T-helper 2 cell treated with Interferon-gamma antibody and Interleukin-4, amounts not matched to agents 100 ng/mL and 5 ng/mL, for 36 hours (primary cell): ENCODE results near the gene MRFAP1. TPM values are rescaled to one million over a fixed set of nuclear protein-coding genes. Genes with fewer than 3 reads are reported as not detected.
"Not testable (repeated sequence)": the region's sequence is repeated elsewhere in the genome, so short reads cannot be mapped to it uniquely, and the experiment has no call there.

Source experiments
- intact Hi-C: fragments of 100-400 bp; cut with micrococcal nuclease; formaldehyde crosslinking; loops from one replicate; pipeline ENCODE4 v1.15.1; 2023
- total RNA-seq: library from RNA; stranded (reverse); gene quantifications from 2 replicates; pipeline ENCODE4 v1.2.3, GENCODE V29; 2022

The MRFAP1 gene
- total RNA-seq, 1 donor from 2014 or later = 100 TPM

DNA sequence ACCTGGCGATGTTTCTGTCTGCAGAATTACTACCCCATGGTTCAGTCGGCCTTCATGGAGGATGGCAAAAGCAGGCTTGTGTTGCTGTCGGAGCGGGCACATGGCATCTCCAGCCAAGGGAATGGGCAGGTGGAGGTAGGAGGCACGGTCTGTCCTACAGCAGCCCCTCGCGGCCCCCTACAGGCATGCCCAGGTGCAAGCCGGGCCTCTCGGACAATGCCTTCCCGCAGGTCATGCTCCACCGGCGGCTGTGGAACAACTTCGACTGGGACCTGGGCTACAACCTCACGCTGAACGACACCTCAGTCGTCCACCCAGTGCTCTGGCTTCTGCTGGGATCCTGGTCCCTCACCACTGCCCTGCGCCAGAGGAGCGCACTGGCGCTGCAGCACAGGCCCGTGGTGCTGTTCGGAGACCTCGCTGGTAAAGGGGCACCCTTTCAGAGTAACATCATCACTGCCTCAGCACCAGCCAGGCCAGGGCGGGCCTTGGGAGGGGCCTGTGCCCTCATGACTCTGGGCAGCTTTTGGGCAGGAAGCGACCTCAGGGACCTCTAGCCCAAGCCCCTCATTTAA, 29.5 kb upstream of the MRFAP1 start:
- intact Hi-C loops = no loop called here

DNA sequence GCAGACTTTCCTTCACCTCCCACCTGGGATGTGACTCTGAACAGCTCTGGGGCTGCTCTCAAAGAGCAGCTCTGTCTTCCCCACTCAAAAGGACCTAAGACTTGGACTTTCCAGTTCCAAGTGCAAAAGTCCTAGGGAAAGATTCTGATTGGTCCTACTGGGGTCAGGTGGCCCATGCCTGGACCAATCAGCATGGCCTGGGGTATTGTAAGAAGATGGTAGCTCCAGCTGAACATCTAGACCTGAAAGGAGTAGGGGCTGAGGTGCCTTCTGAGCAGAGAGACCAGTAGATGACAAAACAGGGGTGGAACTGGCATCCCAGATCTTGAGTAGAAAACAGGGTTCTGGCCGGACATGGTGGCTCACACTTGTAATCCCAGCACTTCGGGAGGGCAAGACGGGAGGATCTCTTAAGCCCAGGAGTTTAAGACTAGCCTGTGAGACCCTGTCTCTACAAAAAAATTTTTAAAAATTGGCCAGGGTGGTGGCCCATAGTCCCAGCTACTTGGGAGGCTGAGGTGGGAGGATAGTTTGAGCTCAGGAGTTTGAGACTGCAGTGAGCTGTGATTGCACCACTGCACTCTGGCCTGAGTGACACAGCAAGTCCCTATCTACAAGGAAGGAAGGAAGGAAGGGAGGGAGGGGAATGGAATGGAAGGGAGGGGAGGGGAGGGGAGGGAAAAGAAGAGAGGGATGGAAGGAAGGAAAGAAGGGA, 27.4 kb upstream of the MRFAP1 start:
- intact Hi-C loops = no loop called here

- intact Hi-C loops = no loop called here
Observed at GRCh38 chr4:6613676-6614651, 26.5 kb upstream of the MRFAP1 start.

DNA sequence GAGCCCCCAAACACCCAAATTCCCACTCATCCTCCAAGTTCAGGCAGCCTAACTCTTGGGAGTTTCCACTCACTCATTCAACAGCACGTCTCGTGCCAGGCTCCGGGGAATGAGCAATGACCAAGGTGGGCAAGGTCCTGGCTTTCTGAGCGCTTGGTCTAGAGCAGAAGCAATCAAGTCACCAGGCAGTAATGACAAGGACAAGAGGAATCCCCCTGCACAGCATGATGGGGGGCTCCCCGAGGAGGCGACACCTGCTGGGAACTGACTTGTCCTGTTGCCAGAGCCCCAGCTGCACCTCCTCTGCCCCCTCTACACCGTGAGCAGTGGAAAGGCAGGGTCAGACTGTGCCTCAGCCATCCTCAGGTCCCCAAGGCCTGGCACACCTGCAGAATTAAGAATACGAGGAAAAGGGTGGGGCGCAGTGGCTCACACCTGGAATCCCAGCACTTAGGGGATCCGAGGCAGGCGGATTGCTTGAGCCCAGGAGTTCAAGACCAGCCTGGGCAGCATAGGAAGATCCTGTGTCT, 25.7 kb upstream of the MRFAP1 start:
- intact Hi-C loops = no loop called here

- intact Hi-C loops = no loop called here
Observed at GRCh38 chr4:6616087-6616995, 24.1 kb upstream of the MRFAP1 start.

- intact Hi-C loops = no loop called here
Observed at GRCh38 chr4:6617246-6617645, 23.2 kb upstream of the MRFAP1 start.

- intact Hi-C loops = no loop called here
Observed at GRCh38 chr4:6618386-6619115, 21.9 kb upstream of the MRFAP1 start.

GRCh38 chr4:6619116-6619465, 21.4 kb upstream of the MRFAP1 start:
- intact Hi-C loops = no loop called here

- intact Hi-C loops = no loop called here
Observed at GRCh38 chr4:6619466-6620255, 20.8 kb upstream of the MRFAP1 start.

- intact Hi-C loops = no loop called here
Observed at GRCh38 chr4:6620296-6620695, 20.2 kb upstream of the MRFAP1 start.

- intact Hi-C loops = no loop called here
Observed at GRCh38 chr4:6620891-6621555, 19.5 kb upstream of the MRFAP1 start.

DNA sequence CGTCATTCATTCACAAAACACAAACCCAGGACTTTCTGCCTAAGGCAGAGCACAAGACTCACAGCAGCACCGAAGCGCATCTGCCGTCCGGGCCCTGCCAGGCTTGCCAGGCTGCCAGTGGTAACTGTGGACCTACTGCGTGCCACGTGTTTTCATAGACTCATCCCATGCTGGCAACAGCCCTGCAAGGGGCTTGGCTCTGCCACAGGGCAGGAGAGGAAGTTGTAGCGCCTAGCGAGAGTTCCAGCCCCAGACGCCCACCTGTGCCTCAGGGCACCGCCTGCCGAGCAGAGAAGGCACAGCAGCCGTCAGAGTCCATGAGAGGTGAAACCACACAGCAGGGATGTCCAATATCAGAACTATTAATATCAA, 18.9 kb upstream of the MRFAP1 start:
- intact Hi-C loops = no loop called here

GRCh38 chr4:6622744-6623143, 17.7 kb upstream of the MRFAP1 start:
- intact Hi-C loops = no loop called here

- intact Hi-C loops = no loop called here
Observed at GRCh38 chr4:6625256-6625655, 15.2 kb upstream of the MRFAP1 start.

DNA sequence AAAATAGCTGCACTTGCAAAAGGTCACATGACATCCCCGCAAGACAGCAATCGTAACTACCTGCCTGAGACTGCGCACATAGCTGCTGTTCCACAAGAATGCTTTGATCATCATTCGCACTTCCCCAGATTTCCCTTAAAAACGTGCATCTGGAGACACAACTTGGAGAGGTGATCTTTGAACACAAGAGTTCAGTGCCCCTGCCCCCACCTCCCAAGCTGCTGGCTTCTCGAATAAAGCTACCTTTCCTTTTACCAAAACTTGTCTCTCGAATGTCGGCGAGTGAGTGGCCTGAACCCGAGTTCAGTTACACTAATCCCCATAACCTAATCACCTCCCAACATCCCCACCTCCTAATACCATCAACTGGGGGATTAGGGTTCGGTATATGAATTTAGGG, 14.4 kb upstream of the MRFAP1 start:
- intact Hi-C loops = no loop called here

GRCh38 chr4:6627832-6628231, 12.7 kb upstream of the MRFAP1 start:
- intact Hi-C loops = no loop called here

DNA sequence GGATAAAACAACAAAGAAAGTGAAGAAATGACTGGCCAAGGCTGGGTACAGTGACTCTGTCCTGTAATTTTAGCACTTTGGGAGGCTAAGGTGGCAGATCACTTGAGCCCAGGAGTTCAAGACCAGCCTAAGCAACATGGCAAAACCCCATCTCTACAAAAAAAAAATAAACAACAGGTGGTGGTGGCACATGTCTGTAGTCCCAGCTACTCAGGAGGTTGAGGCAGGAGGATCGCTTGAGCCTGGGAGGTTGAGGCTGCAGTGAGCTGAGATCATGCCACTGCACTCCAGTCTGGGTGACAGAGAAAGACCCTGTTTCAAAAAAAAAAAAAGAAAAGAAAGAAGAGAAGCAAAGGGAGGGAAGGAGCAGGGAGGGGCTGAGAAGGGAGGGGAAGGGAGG, 12.0 kb upstream of the MRFAP1 start:
- intact Hi-C loops = not testable (repeated sequence)

DNA sequence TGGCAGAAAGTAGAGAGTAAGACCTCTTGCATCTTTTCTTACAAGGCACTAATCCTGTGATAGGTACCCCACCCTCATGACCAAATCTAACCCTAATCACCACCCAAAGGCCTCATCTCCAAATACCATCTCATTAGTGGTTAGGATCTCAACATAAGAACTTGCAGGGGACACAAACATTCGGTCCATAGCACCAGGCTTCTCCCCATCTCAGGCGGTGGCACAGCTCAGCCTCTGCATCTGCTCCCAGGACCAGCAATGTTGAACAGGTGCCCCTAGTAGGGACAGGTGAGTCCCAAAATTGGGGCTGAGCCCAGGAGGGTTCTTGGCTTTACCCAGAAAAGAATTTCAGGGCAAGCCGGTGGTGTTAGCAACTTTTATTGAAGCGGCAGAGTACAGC, 8.4 kb upstream of the MRFAP1 start:
- intact Hi-C loops = no loop called here
